GM18526 (cell line): Measurements from ENCODE around the gene ROCK2.

Experiments used
- POLR2A ChIP-seq: IDR thresholded peaks from 3 replicates; pipeline ENCODE4 v1.6.1; 2011; ENCODE audit not compliant: insufficient read length; ENCODE audit errors: extremely low read depth

The ROCK2 gene

GRCh38 chr2:11174222-11174621 lies 170.2 kb downstream of the ROCK2 start:
- TF ChIP-seq POLR2A, result no peak

GRCh38 chr2:11169333-11169732 lies 175.1 kb downstream of the ROCK2 start:
- TF ChIP-seq POLR2A, result no peak

- TF ChIP-seq POLR2A, result no peak
Measured at GRCh38 chr2:11168488-11168887, 175.9 kb downstream of the ROCK2 start.

- TF ChIP-seq POLR2A, result no peak
Measured at GRCh38 chr2:11166476-11166875, 178.0 kb downstream of the ROCK2 start.

- TF ChIP-seq POLR2A, result no peak
Measured at GRCh38 chr2:11163439-11164317, 180.8 kb downstream of the ROCK2 start.

- TF ChIP-seq POLR2A, result no peak
Measured at GRCh38 chr2:11161747-11162146, 182.7 kb downstream of the ROCK2 start.

- TF ChIP-seq POLR2A, result peak; percentile 26
Measured at GRCh38 chr2:11160731-11161455, 183.5 kb downstream of the ROCK2 start.

- no peak for TF ChIP-seq POLR2A
Measured at GRCh38 chr2:11160256-11160655, 184.2 kb downstream of the ROCK2 start.

- no peak for TF ChIP-seq POLR2A
Measured at GRCh38 chr2:11159574-11160170, 184.8 kb downstream of the ROCK2 start.

GRCh38 chr2:11158916-11159573 lies 185.4 kb downstream of the ROCK2 start:
- no peak for TF ChIP-seq POLR2A

GRCh38 chr2:11157731-11158130 lies 186.7 kb downstream of the ROCK2 start:
- TF ChIP-seq POLR2A, result no peak

- TF ChIP-seq POLR2A, result no peak
Measured at GRCh38 chr2:11157296-11157695, 187.1 kb downstream of the ROCK2 start.

- no peak for TF ChIP-seq POLR2A
Measured at GRCh38 chr2:11156396-11157075, 187.9 kb downstream of the ROCK2 start.

GRCh38 chr2:11155381-11156035 lies 188.9 kb downstream of the ROCK2 start, which contains the start of gene SLC66A3:
Gene SLC66A3, plus strand, starts transcription at chr2:11155467. Its CDS starts 80 bp downstream, at chr2:11155547.
- TF ChIP-seq POLR2A, result peak; percentile 87
